Parietal lobe (tissue), 2 donors: Measurements from ENCODE around the gene ZNF280C. TPM values are rescaled to one million over a fixed set of nuclear protein-coding genes. Genes with fewer than 3 reads are reported as not detected.

ENCODE experiments used
- small RNA-seq: library from RNA; depleted of rRNA; stranded (forward); fragments of <200 nt; gene quantifications from one replicate; pipeline ENCODE3, GENCODE V24; 2014; ENCODE audit warnings: low replicate concordance
- total RNA-seq: library from RNA; depleted of rRNA; stranded (reverse); fragments of >200 nt; gene quantifications from one replicate; pipeline ENCODE4 v1.2.3, GENCODE V29; 2014

Gene ZNF280C
- 15.0 TPM for total RNA-seq

GRCh38 chrX:130268449-130269170 is at the start of gene ZNF280C:
Gene ZNF280C (minus strand): TSS chrX:130268899. CDS start chrX:130260449, 8,450 bp downstream.

GRCh38 chrX:130171446-130172126 is 97.1 kb downstream of the ZNF280C start, which contains the start of gene RAB33A:
Gene RAB33A (plus strand): TSS chrX:130171962. CDS start chrX:130172063, 101 bp downstream.

GRCh38 chrX:130165703-130166502 is 102.8 kb downstream of the ZNF280C start, which contains the start of gene AIFM1:
Gene AIFM1 (minus strand): TSS chrX:130165841. CDS start chrX:130165656, 185 bp downstream.

Small RNA genes lying within 50 kb of the gene (small RNA-seq; reads per million reads assigned to genes)
- not detected for gene RNU6-1130P

Other genes starting within 250 kb of the ZNF280C start
- gene ELF4, start 158.4 kb downstream of the ZNF280C start, total RNA-seq: not detected
- gene AIFM1, start 103.1 kb downstream of the ZNF280C start, total RNA-seq: 10.3 TPM
- gene RAB33A, start 96.9 kb downstream of the ZNF280C start, total RNA-seq: 29.1 TPM
- 29.4 TPM for gene SLC25A14, start 71.0 kb upstream of the ZNF280C start, total RNA-seq
- gene GPR119, start 116.8 kb upstream of the ZNF280C start, total RNA-seq: not detected
- gene RBMX2, start 133.1 kb upstream of the ZNF280C start, total RNA-seq: 31.0 TPM